Cardiac fibroblast (primary cell): ENCODE data around the gene ISX.

Experiments used
- DNase-seq, 2 donors: peaks; one replicate each; pipeline versions ENCODE4 v3.0.0 to v3.0.0-alpha.2; 2010; ENCODE audit warnings: low read depth in 2 of 2
- H3K4me3 ChIP-seq, 2 donors: replicated peaks in 1 of 2; 1 replicate in 1 of 2; 2 replicates in 1 of 2; pipeline ENCODE4 v1.5.1; 2011; ENCODE audit warnings: low read depth in 2 of 2, low read length in 2 of 2, mild to moderate bottlenecking in 2 of 2, moderate library complexity in 1 of 2
- TF ChIP-seq, protein P1 (sequence below): IDR thresholded peaks from one replicate; pipeline ENCODE4 v1.5.1; 2011; ENCODE audit warnings: low read depth, mild to moderate bottlenecking, low read length, inconsistent platforms

ISX gene

DNA sequence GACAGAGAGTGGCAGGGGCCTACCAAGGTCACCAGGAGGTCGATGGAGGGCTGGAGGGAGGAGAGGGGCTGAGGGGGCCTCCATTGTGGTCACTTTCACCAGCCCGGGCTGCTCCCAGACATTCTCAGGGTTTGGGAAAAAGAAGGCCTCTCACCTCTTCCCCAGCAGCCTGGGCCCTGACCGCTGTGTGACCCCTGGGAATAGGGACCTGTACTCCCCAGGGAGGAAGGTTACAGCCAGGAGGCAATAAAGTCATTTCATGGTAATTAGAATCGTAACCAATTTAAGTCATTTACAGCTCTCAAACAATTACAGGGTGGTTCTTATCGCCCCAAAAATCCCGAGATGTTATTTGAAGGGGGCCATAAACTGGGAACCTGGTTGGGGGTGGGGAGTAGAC, 37.8 kb downstream of the ISX start:
- DNase-seq, result no peak
- no peak overlapping the region for H3K4me3 ChIP-seq
- TF ChIP-seq, protein P1, sequence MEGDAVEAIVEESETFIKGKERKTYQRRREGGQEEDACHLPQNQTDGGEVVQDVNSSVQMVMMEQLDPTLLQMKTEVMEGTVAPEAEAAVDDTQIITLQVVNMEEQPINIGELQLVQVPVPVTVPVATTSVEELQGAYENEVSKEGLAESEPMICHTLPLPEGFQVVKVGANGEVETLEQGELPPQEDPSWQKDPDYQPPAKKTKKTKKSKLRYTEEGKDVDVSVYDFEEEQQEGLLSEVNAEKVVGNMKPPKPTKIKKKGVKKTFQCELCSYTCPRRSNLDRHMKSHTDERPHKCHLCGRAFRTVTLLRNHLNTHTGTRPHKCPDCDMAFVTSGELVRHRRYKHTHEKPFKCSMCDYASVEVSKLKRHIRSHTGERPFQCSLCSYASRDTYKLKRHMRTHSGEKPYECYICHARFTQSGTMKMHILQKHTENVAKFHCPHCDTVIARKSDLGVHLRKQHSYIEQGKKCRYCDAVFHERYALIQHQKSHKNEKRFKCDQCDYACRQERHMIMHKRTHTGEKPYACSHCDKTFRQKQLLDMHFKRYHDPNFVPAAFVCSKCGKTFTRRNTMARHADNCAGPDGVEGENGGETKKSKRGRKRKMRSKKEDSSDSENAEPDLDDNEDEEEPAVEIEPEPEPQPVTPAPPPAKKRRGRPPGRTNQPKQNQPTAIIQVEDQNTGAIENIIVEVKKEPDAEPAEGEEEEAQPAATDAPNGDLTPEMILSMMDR, result no peak

DNA sequence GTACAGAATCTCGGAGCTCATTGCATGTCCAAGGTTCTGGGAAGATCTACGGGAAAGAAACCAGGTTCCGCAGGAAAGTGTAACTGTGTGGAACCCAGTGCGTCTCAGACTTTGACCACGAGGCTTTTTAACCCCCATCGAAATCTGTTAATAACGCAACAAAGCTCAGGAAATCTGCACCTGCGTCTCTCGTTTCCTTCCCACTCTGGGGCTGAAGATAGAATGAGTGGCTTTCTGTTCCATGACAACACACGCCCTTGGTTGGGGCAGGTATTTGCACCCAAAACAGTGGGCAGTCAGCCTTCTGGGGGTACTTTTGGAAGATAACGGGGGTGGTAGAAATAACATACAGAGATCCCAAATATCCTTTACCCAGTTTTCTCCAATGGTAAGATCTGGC, 38.5 kb downstream of the ISX start:
- no peak for DNase-seq
- TF ChIP-seq, protein P1, result no peak
- H3K4me3 ChIP-seq, result no peak overlapping the region

GRCh38 chr22:35109616-35110015, 43.7 kb downstream of the ISX start:
- TF ChIP-seq, protein P1, result no peak
- H3K4me3 ChIP-seq, result no peak overlapping the region
- DNase-seq, result no peak

DNA sequence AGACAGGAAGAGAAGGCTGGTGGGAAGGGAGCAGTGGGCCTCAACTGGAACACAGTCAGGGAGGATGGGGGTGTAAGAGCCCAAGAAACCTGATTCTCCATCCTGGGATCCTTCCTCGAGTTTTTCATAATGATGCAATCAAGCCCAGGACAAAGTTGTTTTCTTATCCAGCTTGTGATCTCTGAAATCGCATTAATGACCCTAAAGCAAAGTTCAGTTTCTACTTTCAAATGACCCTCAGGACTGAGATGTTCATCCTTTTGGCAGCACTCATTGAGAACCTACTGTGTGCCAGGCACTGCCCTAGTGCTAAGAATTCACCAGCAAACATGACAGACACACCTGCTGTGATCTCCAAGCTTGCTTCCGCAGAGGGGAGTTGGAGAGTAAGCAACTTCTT, 45.3 kb downstream of the ISX start:
- TF ChIP-seq, protein P1, result no peak
- no peak overlapping the region for H3K4me3 ChIP-seq
- no peak for DNase-seq

DNA sequence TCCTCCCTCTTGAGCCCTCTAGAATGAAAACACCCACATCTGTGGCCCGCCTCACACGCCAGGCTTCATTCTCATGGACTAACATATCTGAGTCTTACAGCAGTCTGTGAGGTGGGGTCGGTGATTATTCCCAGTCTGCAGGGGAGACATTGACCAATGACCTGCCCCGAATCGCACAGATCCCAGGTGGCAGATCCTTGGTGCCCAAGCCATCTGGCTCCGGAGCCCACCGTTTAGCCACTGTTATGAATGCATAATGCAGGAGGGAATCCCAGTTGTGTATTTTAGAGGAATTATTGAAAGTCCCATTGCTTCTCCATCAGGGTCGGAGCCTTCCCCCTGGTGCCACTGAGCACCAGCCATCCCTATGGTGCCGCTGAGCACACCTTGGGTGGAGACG, 47.4 kb downstream of the ISX start:
- DNase-seq, result no peak
- TF ChIP-seq, protein P1, result no peak
- no peak overlapping the region for H3K4me3 ChIP-seq

- TF ChIP-seq, protein P1, result no peak
- H3K4me3 ChIP-seq, result no peak overlapping the region
- no peak for DNase-seq
Observed at GRCh38 chr22:35114131-35114980, 48.4 kb downstream of the ISX start.
